ENCODE data around the gene MXI1.
"Not testable (repeated sequence)": the region's sequence is repeated elsewhere in the genome, so short reads cannot be mapped to it uniquely, and the experiment has no call there.

The MXI1 gene

DNA sequence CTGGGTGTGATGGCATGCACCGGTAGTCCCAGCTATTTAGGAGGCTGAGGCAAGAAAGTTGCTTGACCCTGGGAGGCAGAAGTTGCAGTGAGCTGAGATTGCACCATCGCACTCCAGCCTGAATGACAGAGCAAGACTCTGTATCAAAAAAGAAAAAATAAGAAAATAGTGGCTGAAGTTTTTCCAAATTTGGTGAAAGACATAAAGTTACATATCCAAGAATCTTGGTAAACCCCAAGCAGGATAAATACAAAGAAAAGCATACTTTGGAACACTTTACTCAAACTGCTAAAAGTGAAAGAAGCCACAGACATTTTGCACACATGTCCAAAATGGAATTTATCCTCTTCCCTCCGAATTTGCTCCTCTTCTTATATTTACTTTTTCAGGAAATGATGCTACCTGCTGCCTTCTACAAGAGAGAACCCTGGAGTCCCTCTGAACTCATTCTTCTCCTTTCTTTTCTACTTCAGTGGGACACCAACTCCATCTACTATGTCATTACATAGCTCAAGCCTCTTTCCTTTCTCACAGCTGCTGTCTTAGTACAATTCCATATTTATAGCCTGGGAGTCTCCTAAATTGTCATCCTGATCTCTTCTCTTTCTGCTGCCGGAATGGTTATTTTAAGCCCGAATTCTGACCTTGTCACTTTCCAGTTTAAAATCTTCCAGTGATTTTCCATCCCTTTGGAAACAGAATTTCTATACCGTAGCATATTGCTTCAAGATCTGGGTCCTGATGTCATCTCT, 114.6 kb downstream of the MXI1 start:
- no peak for DNase-seq
- H3K27me3 Mint-ChIP-seq: peaks cover 28% of the 10 kb centered on the region
- H3K4me1 Mint-ChIP-seq: peaks cover 13% of the 10 kb centered on the region
- CTCF ChIA-PET: interaction anchor here (1.0 to 1.8 kb wide), 3 partner anchors 10 to 182 kb away, joined by 3 read pairs; no protein-coding TSS in a partner anchor
- H3K36me3 Mint-ChIP-seq: peaks cover 2% of the 10 kb centered on the region
- no peak overlapping the region for H3K27ac Mint-ChIP-seq
- no peak overlapping the region for H3K4me3 Mint-ChIP-seq
- peaks cover 4% of the 10 kb centered on the region for H3K9me3 Mint-ChIP-seq

DNA sequence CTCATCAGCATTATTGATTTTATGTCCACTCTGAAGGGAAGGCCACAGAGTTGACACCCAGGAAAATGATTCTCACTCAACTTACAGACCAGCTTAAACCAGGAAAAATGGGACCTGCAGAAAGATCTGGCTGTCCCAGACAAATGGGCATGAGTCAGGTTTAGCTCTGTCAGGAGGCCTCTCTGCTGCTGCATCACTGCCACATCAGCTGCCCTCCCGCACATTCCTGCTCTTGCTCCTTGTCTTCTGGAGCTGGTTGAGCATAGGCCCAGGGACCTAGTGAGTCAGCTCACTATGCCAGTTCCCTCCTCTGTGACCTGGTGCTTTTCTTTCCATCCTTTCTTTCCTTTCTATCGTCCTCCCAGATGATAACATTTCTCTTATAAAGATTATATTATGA, 116.1 kb downstream of the MXI1 start:
- Mint-ChIP-seq H3K4me1 (peaks cover 8% of the 10 kb centered on the region), H3K9me3 (peaks cover 4% of the 10 kb centered on the region), H3K4me3 (no peak overlapping the region), H3K36me3 (peaks cover 4% of the 10 kb centered on the region), H3K27ac (no peak overlapping the region), H3K27me3 (peaks cover 33% of the 10 kb centered on the region)
- CTCF ChIA-PET: interaction anchor here (0.7 to 3.4 kb wide), 5 partner anchors 11 to 175 kb away, joined by 3 to 15 read pairs (median 4); no protein-coding TSS in a partner anchor
- no peak for DNase-seq

DNA sequence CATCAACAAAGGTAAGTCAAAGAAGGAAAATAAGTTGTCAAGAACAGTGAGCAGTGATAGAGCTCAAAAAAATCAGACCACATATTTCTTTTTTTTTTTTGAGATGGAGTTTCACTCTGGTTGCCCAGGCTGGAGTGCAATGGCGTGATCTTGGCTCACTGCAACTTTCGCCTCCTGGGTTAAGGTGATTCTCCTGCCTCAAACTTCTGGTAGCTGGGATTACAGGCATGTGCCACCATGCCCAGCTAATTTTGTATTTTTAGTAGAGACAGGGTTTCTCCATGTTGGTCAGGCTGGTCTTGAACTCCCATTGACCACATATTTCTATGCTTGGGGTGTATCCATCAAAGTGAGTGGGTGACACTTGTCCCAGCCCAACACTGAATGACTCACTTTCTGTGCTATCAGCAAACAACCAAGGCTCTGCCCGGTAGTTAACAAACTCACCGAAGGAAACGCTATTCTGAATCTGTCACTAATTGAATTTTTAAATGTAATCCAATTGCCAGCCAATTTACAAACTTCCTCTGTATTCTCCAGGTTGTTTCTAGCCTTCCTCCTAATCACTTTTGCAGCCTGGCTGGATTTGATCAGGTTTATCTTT, 116.9 kb downstream of the MXI1 start:
- peaks cover 33% of the 10 kb centered on the region for H3K27me3 Mint-ChIP-seq
- no peak for DNase-seq
- CTCF ChIA-PET: interaction anchor here (0.7 to 3.4 kb wide), 2 partner anchors 18 to 30 kb away, joined by 4 to 15 read pairs; no protein-coding TSS in a partner anchor
- H3K27ac Mint-ChIP-seq: peak overlapping the region; percentile 3
- peaks cover 4% of the 10 kb centered on the region for H3K36me3 Mint-ChIP-seq
- peaks cover 3% of the 10 kb centered on the region for H3K4me1 Mint-ChIP-seq
- H3K9me3 Mint-ChIP-seq: peaks cover 4% of the 10 kb centered on the region
- no peak overlapping the region for H3K4me3 Mint-ChIP-seq

DNA sequence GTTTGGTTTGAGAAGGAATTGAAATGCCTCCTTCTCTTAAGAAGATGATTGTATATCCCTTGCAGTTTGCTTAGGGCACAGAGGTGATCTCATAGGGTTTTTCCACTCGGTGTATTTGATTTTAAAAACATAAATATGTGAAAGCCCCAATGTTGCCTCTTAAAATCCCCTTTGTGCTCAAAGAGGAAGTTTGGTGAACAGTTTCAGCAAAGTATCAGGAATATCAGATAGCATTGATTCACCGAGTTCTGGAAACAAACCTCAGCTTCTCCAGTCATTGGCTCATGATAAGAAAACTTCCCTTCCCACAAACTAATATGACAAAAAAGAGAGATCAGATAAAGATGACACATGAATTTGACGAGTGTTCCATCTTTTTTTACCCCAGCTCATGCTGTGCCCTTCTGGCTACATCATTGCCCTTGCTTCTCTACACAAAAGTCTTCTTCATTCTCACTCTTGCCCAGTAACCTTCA, 117.4 kb downstream of the MXI1 start:
- H3K4me1 Mint-ChIP-seq: peaks cover 3% of the 10 kb centered on the region
- H3K27ac Mint-ChIP-seq: peak overlapping the region; percentile 3
- H3K36me3 Mint-ChIP-seq: peaks cover 4% of the 10 kb centered on the region
- peaks cover 33% of the 10 kb centered on the region for H3K27me3 Mint-ChIP-seq
- CTCF ChIA-PET: interaction anchor here (3.4 kb wide), 1 partner anchor 29 kb away, joined by 15 read pairs; no protein-coding TSS in a partner anchor
- DNase-seq: no peak
- peaks cover 8% of the 10 kb centered on the region for H3K9me3 Mint-ChIP-seq
- no peak overlapping the region for H3K4me3 Mint-ChIP-seq

DNA sequence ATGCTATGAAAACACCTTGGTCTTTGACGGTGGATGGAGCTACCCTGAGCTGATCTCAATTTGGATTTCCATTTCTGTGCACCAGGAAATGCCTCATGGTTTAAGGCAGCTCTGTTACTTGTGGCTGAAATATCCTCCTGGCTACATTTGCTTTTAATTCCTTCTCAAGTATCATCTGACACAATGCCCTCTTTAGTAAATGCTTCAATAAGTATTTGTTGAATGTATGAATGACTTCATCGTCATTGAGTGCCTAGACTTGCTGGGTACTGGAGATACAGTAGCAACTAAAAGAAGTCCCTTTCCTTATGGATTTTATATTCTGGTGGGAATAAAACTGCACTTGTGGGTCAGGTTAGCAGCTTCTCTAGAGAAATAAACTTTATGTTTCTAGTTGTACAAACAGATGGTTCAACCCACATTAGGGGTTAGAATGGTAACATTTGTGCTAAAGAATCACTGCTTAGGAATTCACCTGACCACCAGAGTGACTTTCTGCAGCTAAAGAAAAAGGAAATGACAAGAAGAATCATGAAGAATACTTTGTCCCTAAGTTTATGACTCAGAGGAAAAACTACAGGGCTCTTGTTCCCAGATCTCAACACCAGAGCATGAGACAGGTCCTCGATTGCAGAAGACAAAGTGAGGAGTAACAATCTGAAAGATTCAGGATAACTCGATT, 119.1 kb downstream of the MXI1 start:
- CTCF ChIA-PET: interaction anchor here (1.3 to 3.4 kb wide), 2 partner anchors 26 to 27 kb away, joined by 3 to 15 read pairs; no protein-coding TSS in a partner anchor
- Mint-ChIP-seq H3K4me1 (peaks cover 3% of the 10 kb centered on the region), H3K27me3 (peaks cover 33% of the 10 kb centered on the region), H3K4me3 (no peak overlapping the region), H3K36me3 (peaks cover 12% of the 10 kb centered on the region), H3K27ac (no peak overlapping the region), H3K9me3 (peaks cover 19% of the 10 kb centered on the region)
- no peak for DNase-seq

DNA sequence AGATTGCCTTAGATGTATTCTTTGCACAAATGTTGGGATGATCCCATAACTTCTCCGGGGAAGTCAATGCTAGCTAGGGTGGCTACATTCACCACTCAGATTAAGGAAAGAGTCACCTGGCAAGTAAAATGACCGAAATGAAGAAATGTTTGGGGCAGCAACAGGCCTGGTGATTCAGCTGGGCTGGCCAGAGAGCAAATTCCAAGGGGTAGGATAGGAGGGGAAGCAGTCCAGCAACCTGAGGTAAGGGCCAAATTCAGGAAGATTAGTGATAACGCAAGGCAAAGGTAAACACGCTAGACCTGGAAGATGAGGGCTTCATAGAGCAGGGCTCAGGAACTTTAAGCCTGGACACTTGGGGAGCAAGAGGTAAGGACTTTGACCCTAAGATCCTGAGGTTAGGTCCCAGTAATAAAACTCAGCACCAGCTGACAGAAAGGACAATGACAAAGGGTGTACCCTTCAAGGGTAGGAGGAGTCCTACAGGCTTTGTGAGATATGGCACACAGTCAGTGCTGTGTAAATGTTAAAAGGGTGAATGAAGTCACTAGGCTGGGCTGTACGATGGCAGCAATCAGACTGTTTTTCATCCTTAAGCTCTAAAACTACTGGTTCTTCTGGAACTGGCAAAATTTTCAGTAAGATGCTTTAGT, 120.0 kb downstream of the MXI1 start:
- CTCF ChIA-PET: interaction anchor here (0.8 to 1.3 kb wide), 2 partner anchors 26 to 245 kb away, joined by 3 read pairs; no protein-coding TSS in a partner anchor
- peaks cover 3% of the 10 kb centered on the region for H3K4me1 Mint-ChIP-seq
- no peak for DNase-seq
- H3K36me3 Mint-ChIP-seq: peaks cover 14% of the 10 kb centered on the region
- H3K27me3 Mint-ChIP-seq: peaks cover 28% of the 10 kb centered on the region
- no peak overlapping the region for H3K27ac Mint-ChIP-seq
- no peak overlapping the region for H3K4me3 Mint-ChIP-seq
- H3K9me3 Mint-ChIP-seq: peaks cover 22% of the 10 kb centered on the region

DNA sequence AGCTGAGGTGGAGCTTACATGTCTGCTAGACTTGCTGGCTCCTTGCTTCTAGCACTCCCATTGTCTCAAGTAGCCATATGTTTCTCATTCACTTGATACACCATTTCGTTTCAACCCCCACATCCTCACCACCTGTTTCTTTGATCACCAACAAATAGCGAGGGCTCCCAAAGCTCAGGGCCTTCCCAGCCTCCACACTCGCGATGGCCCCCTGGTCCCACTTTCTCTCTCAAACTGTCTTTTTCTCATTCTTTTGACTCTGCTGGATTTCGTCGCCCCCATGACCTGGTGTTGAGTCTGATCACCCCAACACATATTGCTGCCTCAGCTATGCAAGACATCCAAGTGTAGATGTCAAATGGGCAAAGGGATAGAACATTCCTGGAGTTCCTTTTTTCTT, 123.3 kb downstream of the MXI1 start:
- Mint-ChIP-seq H3K27ac (no peak overlapping the region), H3K27me3 (peaks cover 18% of the 10 kb centered on the region), H3K4me3 (no peak overlapping the region), H3K36me3 (peaks cover 18% of the 10 kb centered on the region), H3K4me1 (peaks cover 20% of the 10 kb centered on the region), H3K9me3 (peaks cover 23% of the 10 kb centered on the region)
- no peak for DNase-seq
- CTCF ChIA-PET: no interaction called here

DNA sequence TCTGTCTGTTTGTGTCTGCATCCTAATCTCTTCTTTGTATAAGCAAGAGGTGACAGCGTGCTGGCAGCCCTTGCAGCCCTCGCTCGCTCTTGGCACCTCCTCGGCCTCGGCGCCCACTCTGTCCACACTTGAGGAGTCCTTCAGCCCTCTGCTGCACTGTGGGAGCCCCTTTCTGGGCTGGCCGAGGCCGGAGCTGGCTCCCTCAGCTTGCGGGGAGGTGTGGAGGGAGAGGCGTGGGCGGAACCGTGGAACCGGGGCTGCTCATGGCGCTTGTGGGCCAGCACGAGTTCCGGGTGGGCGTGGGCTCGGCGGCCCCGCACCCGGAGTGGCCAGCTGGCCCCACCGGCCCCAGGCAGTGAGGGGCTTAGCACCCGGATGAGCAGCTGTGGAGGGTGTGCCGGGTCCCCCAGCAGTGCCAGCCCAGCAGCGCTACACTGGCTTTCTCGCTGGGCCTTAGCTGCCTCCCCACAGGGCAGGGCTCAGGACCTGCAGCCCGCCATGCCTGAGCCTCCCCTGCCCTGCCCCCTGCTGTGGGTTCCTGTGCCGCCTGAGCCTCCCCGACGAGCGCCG, 123.9 kb downstream of the MXI1 start:
- CTCF ChIA-PET, H3K4me3 Mint-ChIP-seq, DNase-seq, H3K27ac Mint-ChIP-seq: not testable (repeated sequence)
- Mint-ChIP-seq H3K36me3 (peaks cover 18% of the 10 kb centered on the region), H3K4me1 (peaks cover 27% of the 10 kb centered on the region), H3K9me3 (peaks cover 23% of the 10 kb centered on the region), H3K27me3 (peaks cover 12% of the 10 kb centered on the region)

DNA sequence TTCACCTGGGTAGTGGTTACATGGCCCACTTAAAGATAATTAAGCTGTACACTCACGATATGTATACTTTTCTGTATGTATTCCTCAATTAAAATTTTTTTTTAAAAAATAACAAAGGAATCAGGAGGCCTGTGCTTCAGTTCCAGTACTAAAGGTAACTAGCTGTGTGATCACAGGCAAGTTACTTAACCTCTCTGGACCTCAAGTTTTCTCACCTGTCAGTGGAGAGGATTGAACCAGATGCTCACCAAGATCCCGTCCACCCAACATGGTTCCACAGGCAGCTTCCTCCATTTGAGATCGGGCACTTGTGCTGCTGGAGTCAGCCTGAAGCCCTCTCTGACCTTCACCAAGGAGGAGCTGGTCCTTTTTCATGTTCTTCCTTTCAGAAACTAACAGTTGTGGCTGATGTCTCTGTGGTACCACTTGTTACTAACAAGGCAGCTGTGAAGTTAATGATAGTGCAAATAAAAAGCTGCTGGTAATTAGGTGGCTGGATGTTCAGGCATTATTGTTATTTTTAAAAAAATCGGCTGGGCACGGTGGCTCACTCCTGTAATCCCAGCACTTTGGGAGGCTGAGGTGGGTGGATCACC, 126.8 kb downstream of the MXI1 start:
- Mint-ChIP-seq H3K9me3 (peaks cover 23% of the 10 kb centered on the region), H3K36me3 (peaks cover 21% of the 10 kb centered on the region), H3K4me3 (no peak overlapping the region), H3K27ac (peak overlapping the region; percentile 5), H3K27me3 (peaks cover 12% of the 10 kb centered on the region), H3K4me1 (peaks cover 36% of the 10 kb centered on the region)
- CTCF ChIA-PET: interaction anchor here (0.7 to 2.3 kb wide), 9 partner anchors 12 to 197 kb away, joined by 3 to 14 read pairs (median 3); no protein-coding TSS in a partner anchor
- no peak for DNase-seq

DNA sequence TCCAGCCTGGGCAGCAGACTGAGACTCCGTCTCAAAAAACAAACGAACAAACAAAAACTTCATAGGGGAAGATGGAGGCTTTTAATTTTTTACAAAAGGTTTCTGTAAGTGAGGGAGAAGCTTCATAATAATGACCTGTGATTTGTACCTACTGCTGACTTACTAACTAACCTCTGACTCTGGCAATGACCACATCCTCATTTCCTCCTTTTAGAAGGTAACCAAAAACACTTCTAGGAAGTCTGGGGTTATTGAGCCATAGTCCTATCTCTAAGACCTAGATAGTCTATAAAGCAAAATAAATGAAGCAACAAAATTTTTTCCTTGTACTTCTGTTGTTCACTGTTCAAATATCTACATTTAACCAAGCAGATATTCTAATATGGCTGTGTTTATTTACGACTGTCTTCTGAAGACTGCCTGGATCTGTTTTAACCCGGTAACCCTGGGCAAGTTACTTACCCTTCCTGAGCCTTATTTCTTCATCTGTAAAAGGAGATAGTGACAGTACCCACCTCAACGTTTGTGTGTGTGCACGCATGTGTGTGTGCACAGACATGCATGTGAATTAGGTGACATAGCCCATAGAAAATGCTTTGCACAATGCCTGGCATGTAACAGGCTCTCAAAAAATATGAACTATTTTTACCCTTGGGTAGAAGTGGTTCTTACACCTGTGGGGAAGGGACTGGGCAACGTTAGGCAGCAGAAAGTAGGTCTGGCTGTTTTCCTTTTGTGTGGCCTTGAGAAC, 128.1 kb downstream of the MXI1 start:
- Mint-ChIP-seq H3K9me3 (peaks cover 15% of the 10 kb centered on the region), H3K4me1 (peaks cover 36% of the 10 kb centered on the region), H3K4me3 (peak overlapping the region; percentile 44), H3K27ac (peak overlapping the region; percentile 88), H3K36me3 (peaks cover 16% of the 10 kb centered on the region), H3K27me3 (peaks cover 12% of the 10 kb centered on the region)
- CTCF ChIA-PET: interaction anchor here (1.1 to 2.3 kb wide), 2 partner anchors 19 kb away, joined by 6 to 14 read pairs; no protein-coding TSS in a partner anchor
- DNase-seq: no peak

DNA sequence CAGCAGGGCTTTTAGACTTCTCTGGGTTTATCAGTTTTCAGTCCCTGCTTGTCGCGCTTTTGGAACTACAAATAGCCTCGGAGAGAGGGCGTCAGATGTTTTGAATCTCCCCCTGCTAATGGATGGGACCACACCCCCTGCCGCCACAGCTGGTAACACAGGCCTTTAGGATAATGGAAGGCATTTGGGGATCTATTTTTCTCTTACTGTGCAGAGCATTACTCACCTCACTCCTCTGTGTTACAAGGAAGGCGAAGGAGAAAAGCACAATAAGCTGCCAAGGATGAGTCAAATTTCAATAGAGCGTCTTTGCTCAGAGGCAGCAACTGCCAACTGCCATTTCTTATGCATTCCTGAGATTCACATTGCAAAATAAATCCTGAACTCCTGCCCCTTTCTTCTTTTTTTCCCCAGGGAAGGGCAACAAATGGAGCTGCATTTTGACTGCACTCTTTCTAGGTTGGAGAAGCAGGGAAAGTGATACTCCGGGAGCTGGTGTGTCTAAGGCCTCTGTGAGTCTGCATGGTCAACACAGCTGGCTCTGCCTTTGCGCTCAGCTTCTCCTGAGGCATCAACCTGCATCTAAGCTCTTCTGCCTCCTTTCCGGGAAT, 128.8 kb downstream of the MXI1 start:
- Mint-ChIP-seq H3K36me3 (peaks cover 13% of the 10 kb centered on the region), H3K27ac (peak overlapping the region; percentile 88), H3K4me3 (no peak overlapping the region), H3K9me3 (peaks cover 8% of the 10 kb centered on the region), H3K4me1 (peaks cover 36% of the 10 kb centered on the region), H3K27me3 (peaks cover 12% of the 10 kb centered on the region)
- DNase-seq: no peak
- CTCF ChIA-PET: interaction anchor here (1.1 kb wide), 1 partner anchor 18 kb away, joined by 6 read pairs; no protein-coding TSS in a partner anchor
